ENCODE results near the gene NAA35. TPM values are rescaled to one million over a fixed set of nuclear protein-coding genes. Genes with fewer than 3 reads are reported as not detected.

The NAA35 gene
- total and polyA plus RNA-seq, 2 donors (not counting 3 experiments of a cell fraction or from before 2014, with no cell fraction given), result 7.9 to 22.5 TPM

DNA sequence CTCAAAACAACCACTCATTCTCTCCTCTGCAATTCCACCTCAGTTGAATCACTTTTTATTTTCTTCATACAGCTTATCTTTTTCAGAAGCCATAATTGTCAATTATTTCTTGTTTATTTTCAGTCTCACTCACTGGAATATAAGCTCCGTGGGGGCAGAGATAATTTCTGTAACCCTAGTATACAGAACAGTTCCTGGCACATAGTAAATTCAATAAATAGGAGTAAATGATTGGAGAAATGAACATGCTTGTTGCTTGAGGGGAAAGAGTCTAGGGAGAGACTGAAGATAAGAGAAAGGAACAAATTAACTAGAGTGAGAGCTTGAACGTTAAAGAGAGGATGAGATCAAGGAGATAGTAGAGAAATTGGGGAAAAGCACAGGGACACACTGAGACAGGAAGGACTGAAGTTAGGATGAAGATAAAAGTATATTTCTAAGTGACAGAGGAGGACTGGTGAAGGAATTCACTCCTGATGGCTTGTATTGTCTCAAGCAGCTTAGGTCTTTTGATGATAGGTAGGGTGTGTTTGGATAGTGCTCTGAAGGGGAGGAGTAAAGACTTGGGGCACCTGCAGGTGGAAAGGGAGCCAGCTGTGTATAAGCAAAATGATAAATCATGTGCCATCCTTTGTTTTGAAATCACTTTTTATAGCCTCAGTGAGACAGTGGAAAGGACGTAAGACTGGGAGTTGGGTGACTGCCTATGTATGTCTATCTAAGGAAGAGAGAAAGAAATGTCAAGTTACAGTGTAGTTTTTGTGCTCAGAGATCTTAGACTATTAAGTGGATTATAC, 2.2 kb downstream of the NAA35 start:
- H3K36me3 ChIP-seq (ENCODE audit: control insufficient read depth in 2 of 2, extremely low read depth in 1 of 2, insufficient read depth in 2 of 2, low read length in 2 of 2), result peaks cover 2% of the 10 kb centered on the region in 2 experiments
- no peak overlapping the region for H3K27ac ChIP-seq (ENCODE audit: insufficient read depth, low read depth, low read length)
- intact Hi-C loops (cut with micrococcal nuclease) (loop anchor here (5.0 kb wide), 2 partner anchors 339 to 1204 kb away; partner anchors contain the start of gene ISCA1), dilution Hi-C loops (cut with MboI; ENCODE audit: extremely low pct_ligation_motif_present, low sequenced_read_pairs) (no loop called here)
- H3K9ac ChIP-seq (replicated peaks; ENCODE audit: extremely low read depth, insufficient read depth, low read length), result no peak overlapping the region
- H4K20me1 ChIP-seq (replicated peaks; ENCODE audit: control insufficient read depth, extremely low read depth, insufficient read depth, low read length), result no peaks in the 10 kb centered on the region
- ChIA-PET CTCF (no interaction called here), POLR2A (no interaction called here)
- no peaks in the 10 kb centered on the region for H3K9me3 ChIP-seq (replicated peaks; ENCODE audit: control insufficient read depth, insufficient read depth, low read length)
- BruUV-seq (replicated peaks), result TSS peak; percentile 27
- no peaks in the 10 kb centered on the region for H3K27me3 ChIP-seq (ENCODE audit: control insufficient read depth in 2 of 2, insufficient read depth in 2 of 2, low read length in 2 of 2)
- TF ChIP-seq CTCF (IDR thresholded peaks at IDR 0.05; ENCODE audit: extremely low read depth in 1 of 2, insufficient read depth in 1 of 2, low read depth in 1 of 2, low read length in 2 of 2) (no peak), JUN (IDR thresholded peaks at IDR 0.05; ENCODE audit: borderline replicate concordance, insufficient read depth, insufficient read length, low read depth) (no peak), MAX (IDR thresholded peaks at IDR 0.05; ENCODE audit: insufficient read depth, insufficient read length) (no peak), MYC (IDR thresholded peaks at IDR 0.05; ENCODE audit: low read depth, low read length) (no peak), GATA2 (IDR thresholded peaks at IDR 0.05; ENCODE audit: insufficient read depth, insufficient read length, low read depth, low read length) (no peak), FOS (IDR thresholded peaks at IDR 0.05; ENCODE audit: borderline replicate concordance, insufficient read depth, low read length) (no peak), POLR2AphosphoS5 (IDR thresholded peaks at IDR 0.05; ENCODE audit: insufficient read depth, low read depth, low read length) (no peak), POLR2A (IDR thresholded peaks at IDR 0.05; ENCODE audit: low read depth, low read length) (no peak), EZH2 (IDR thresholded peaks at IDR 0.05; ENCODE audit: borderline replicate concordance, low read depth, low read length, severe bottlenecking) (no peak)
- no peaks in the 10 kb centered on the region for H3K9me1 ChIP-seq (replicated peaks; ENCODE audit: control insufficient read depth, extremely low read depth, insufficient read depth, low read length)
- H3K4me3 ChIP-seq (replicated peaks in 1 of 3; ENCODE audit: insufficient read depth in 1 of 3, low read depth in 1 of 3, low read length in 3 of 3), result no peak overlapping the region
- DNase-seq (ENCODE audit: low read depth, low spot score), result no peak
- H3K4me1 ChIP-seq (ENCODE audit: control insufficient read depth, extremely low read depth, insufficient read depth, low read length), result peaks cover 13% of the 10 kb centered on the region
- FAIRE-seq, result no peak
- H3K79me2 ChIP-seq (ENCODE audit: control insufficient read depth, insufficient read depth, low read length), result peaks cover 64% of the 10 kb centered on the region
- no peak overlapping the region for H2AFZ ChIP-seq (ENCODE audit: low read depth, low read length)
- no peak overlapping the region for H3K4me2 ChIP-seq (ENCODE audit: insufficient read depth, low read length)
